Left ventricle myocardium inferior (tissue), 1 donor: ENCODE data around the gene GALE. TPM values are rescaled to one million over a fixed set of nuclear protein-coding genes. Genes with fewer than 3 reads are reported as not detected.
A peak's percentile ranks its signal among the peaks of the same experiment; 100 is the strongest.

Source experiments
- DNase-seq: peaks from one replicate; pipeline ENCODE4 v3.0.0-alpha.2; 2020
- H3K27ac ChIP-seq: fragments of 200-600 bp; replicated peaks from 2 replicates; pipeline ENCODE4 v1.8.0; 2021
- H3K27me3 ChIP-seq: fragments of 200-600 bp; 2 replicates; pipeline ENCODE4 v1.8.0; 2021; ENCODE audit warnings: low read depth
- H3K36me3 ChIP-seq: fragments of 200-600 bp; 2 replicates; pipeline ENCODE4 v1.8.0; 2021
- H3K4me1 ChIP-seq: fragments of 200-600 bp; 2 replicates; pipeline ENCODE4 v1.8.0; 2021
- H3K4me3 ChIP-seq: fragments of 200-600 bp; 2 replicates; pipeline ENCODE4 v1.8.0; 2021; ENCODE audit warnings: mild to moderate bottlenecking, moderate library complexity
- H3K9me3 ChIP-seq: fragments of 200-600 bp; replicated peaks from 2 replicates; pipeline ENCODE4 v1.8.0; 2021
- CTCF ChIP-seq: fragments of 200-600 bp; IDR thresholded peaks from 2 replicates; pipeline ENCODE4 v1.8.0; 2021; ENCODE audit warnings: antibody characterized with exemption, mild to moderate bottlenecking, borderline replicate concordance
- intact Hi-C: fragments of 100-400 bp; cut with micrococcal nuclease; formaldehyde crosslinking; loops from one replicate; pipeline ENCODE4 v1.11.0; 2022
- total RNA-seq: library from RNA; stranded (reverse); fragmentation: NEBNext Ultra II Directional; extraction: Animal tissue kit (Norgen Biotek cat#: 25700); gene quantifications from one replicate; pipeline ENCODE4 v1.2.1, GENCODE V29; 2021
- donor health status: DM: no; HTN: yes; CAD: no; lungs with severe emphysema.

GALE gene
- total RNA-seq, 1 donor from 2014 or later: 6.3 TPM

GRCh38 chr1:23759277-23759676, 41.3 kb downstream of the GALE start:
- peaks cover 80% of the 10 kb centered on the region for H3K4me1 ChIP-seq
- intact Hi-C loops: no loop called here
- TF ChIP-seq CTCF: no peak
- no peaks in the 10 kb centered on the region for H3K9me3 ChIP-seq
- H3K36me3 ChIP-seq: peaks cover 76% of the 10 kb centered on the region
- H3K27ac ChIP-seq: peak overlapping the region; percentile 71
- no peak for DNase-seq
- peak overlapping the region; percentile 11 for H3K4me3 ChIP-seq
- H3K27me3 ChIP-seq: no peaks in the 10 kb centered on the region

- Histone ChIP-seq H3K27me3 (no peaks in the 10 kb centered on the region), H3K4me3 (no peak overlapping the region), H3K9me3 (no peaks in the 10 kb centered on the region), H3K36me3 (peaks cover 85% of the 10 kb centered on the region), H3K4me1 (peaks cover 78% of the 10 kb centered on the region), H3K27ac (peak overlapping the region; percentile 71)
- intact Hi-C loops: no loop called here
- no peak for DNase-seq
- no peak for TF ChIP-seq CTCF
Observed at GRCh38 chr1:23757812-23758211, 42.7 kb downstream of the GALE start.

- peaks cover 96% of the 10 kb centered on the region for H3K36me3 ChIP-seq
- TF ChIP-seq CTCF: no peak
- intact Hi-C loops: no loop called here
- peak overlapping the region; percentile 71 for H3K27ac ChIP-seq
- peaks cover 70% of the 10 kb centered on the region for H3K4me1 ChIP-seq
- no peak for DNase-seq
- H3K4me3 ChIP-seq: no peak overlapping the region
- H3K9me3 ChIP-seq: no peaks in the 10 kb centered on the region
- H3K27me3 ChIP-seq: no peaks in the 10 kb centered on the region
Observed at GRCh38 chr1:23756676-23757075, 43.9 kb downstream of the GALE start.

GRCh38 chr1:23752909-23753308, 47.6 kb downstream of the GALE start:
- Histone ChIP-seq H3K4me1 (peaks cover 53% of the 10 kb centered on the region), H3K4me3 (no peak overlapping the region), H3K9me3 (no peaks in the 10 kb centered on the region), H3K27ac (no peak overlapping the region), H3K36me3 (peaks cover 81% of the 10 kb centered on the region), H3K27me3 (no peaks in the 10 kb centered on the region)
- DNase-seq: no peak
- intact Hi-C loops: no loop called here
- TF ChIP-seq CTCF: no peak

- peaks cover 54% of the 10 kb centered on the region for H3K4me1 ChIP-seq
- H3K27ac ChIP-seq: no peak overlapping the region
- intact Hi-C loops: no loop called here
- H3K9me3 ChIP-seq: no peaks in the 10 kb centered on the region
- H3K36me3 ChIP-seq: peaks cover 70% of the 10 kb centered on the region
- no peak overlapping the region for H3K4me3 ChIP-seq
- H3K27me3 ChIP-seq: no peaks in the 10 kb centered on the region
- DNase-seq: no peak
- no peak for TF ChIP-seq CTCF
Observed at GRCh38 chr1:23751815-23752200, 48.7 kb downstream of the GALE start.
